ENCODE measurements around the gene ROCK2. TPM values are rescaled to one million over a fixed set of nuclear protein-coding genes. Genes with fewer than 3 reads are reported as not detected.

The ROCK2 gene
- total RNA-seq, 2 donors from 2014 or later: 85.8 to 96.6 TPM

- H3K27ac ChIP-seq: no peak overlapping the region
- DNase-seq (ENCODE audit: low spot score): no peak
Measured at GRCh38 chr2:11132036-11132671, 212.3 kb downstream of the ROCK2 start.

DNA sequence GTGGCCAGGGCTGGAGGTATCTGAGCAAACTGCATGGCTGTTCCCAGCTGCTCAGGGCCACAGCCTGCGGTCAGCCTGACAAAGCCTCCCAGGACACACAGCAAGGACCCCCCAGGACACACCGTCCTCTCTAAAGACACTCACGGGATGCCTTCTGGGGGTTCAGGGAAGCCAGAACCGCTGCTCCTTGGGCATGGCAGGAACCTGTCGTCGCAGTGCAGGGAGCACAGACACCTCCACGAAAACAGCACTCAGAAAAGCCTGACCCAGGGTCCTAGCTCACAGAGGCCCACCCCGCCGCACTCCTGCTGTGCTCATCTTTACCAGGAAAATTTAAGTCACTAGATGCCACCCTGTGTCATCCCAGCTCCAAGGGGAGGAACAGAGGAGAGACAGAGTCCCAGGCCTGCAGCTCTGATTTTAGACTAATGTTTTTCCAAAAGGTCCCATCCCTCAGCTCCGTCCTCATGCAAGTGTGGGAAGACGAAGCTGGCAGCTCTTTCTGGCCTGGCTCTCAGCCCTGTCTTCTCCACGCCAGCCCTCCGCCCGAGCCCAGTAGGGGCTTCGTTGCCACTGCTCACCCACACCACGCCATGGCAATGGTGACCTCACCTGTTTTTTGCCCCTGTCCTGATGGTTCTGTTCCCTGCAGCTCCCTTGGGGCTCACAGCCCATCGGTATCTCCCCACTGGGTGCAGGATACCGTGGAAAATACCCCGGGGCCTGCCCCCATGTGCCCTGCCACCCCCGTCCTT, 213.1 kb downstream of the ROCK2 start:
- no peak for TF ChIP-seq CTCF (IDR thresholded peaks at IDR 0.05)
- DNase-seq (ENCODE audit: low spot score) (no peak), ATAC-seq (ENCODE audit: insufficient number of reproducible peaks, low FRiP score, low read depth) (no peak)
- Histone ChIP-seq H3K4me3 (no peak overlapping the region), H3K36me3 (no peaks in the 10 kb centered on the region), H3K27ac (no peak overlapping the region), H3K9me3 (no peaks in the 10 kb centered on the region), H3K4me1 (ENCODE audit: control insufficient read depth in 1 of 2, low read depth in 2 of 2) (peaks cover 14 to 33% of the 10 kb centered on the region in 2 donors), H3K27me3 (replicated peaks; ENCODE audit: insufficient read depth) (no peaks in the 10 kb centered on the region)

More at GRCh38 chr2:11132036-11132671, 212.3 kb downstream of the ROCK2 start:
- peaks cover 14 to 33% of the 10 kb centered on the region in 2 donors for H3K4me1 ChIP-seq (ENCODE audit: control insufficient read depth in 1 of 2, low read depth in 2 of 2)
- no peaks in the 10 kb centered on the region for H3K9me3 ChIP-seq
- no peak for TF ChIP-seq CTCF (IDR thresholded peaks at IDR 0.05)
- H3K27me3 ChIP-seq (replicated peaks; ENCODE audit: insufficient read depth): no peaks in the 10 kb centered on the region
- no peaks in the 10 kb centered on the region for H3K36me3 ChIP-seq
- peak overlapping the region; percentile 80 for H3K4me3 ChIP-seq
- ATAC-seq (ENCODE audit: insufficient number of reproducible peaks, low FRiP score, low read depth): no peak

Other genes starting within 250 kb of the ROCK2 start
- 100 to 1,000 TPM in 1 of 2 donors, 10 to 100 TPM in 1; 53.6 to 124 TPM for gene SLC66A3, start 189.2 kb downstream of the ROCK2 start, total RNA-seq
- gene E2F6, start 121.5 kb upstream of the ROCK2 start, total RNA-seq: 10 to 100 TPM in 1 of 2 donors, 1 to 10 TPM in 1; 4.2 to 16.6 TPM
- gene GREB1, start 189.4 kb upstream of the ROCK2 start, total RNA-seq: 10 to 100 TPM in 1 of 2 donors, 1 to 10 TPM in 1; 2.4 to 13.5 TPM

Data from thoracic aorta (tissue), 2 donors.